Activated CD8-positive, alpha-beta memory T cell treated with anti-CD3 and anti-CD28 coated beads for 4 hours (primary cell): Measurements from ENCODE around the gene KIF11.
"Not testable (repeated sequence)": the region's sequence is repeated elsewhere in the genome, so short reads cannot be mapped to it uniquely, and the experiment has no call there.

Experiments
- DNase-seq, 2 donors: peaks; one replicate each; pipeline ENCODE4 v3.0.0-alpha.2; 2020; ENCODE audit warnings: low read depth in 2 of 2

Gene KIF11

GRCh38 chr10:92590623-92591549, 2.0 kb upstream of the KIF11 start:
- no peak for DNase-seq

DNA sequence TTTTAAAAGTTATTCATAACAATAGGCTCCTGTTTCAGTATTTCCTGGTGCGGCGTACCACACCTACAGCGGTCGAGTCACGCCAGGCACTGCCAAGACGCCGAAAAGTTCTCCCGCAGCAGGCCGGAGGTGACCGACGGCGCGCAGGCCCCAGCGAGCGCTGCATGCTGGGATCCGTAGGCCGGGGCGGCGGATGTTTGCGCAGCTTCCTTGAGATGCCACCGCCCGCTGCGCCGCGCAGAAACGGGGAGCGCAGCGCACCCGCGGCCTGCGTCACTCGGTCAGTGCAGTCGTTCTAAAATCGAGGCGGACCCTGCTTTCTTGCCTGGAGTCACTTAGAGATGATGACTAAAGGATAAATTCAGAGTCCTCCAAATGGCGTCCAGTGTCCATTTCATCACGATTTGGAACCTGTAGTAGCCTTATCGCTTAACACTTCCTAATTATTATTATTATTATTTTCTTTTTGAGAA, 1.3 kb upstream of the KIF11 start:
- DNase-seq, result peak; percentile 72 to 76

DNA sequence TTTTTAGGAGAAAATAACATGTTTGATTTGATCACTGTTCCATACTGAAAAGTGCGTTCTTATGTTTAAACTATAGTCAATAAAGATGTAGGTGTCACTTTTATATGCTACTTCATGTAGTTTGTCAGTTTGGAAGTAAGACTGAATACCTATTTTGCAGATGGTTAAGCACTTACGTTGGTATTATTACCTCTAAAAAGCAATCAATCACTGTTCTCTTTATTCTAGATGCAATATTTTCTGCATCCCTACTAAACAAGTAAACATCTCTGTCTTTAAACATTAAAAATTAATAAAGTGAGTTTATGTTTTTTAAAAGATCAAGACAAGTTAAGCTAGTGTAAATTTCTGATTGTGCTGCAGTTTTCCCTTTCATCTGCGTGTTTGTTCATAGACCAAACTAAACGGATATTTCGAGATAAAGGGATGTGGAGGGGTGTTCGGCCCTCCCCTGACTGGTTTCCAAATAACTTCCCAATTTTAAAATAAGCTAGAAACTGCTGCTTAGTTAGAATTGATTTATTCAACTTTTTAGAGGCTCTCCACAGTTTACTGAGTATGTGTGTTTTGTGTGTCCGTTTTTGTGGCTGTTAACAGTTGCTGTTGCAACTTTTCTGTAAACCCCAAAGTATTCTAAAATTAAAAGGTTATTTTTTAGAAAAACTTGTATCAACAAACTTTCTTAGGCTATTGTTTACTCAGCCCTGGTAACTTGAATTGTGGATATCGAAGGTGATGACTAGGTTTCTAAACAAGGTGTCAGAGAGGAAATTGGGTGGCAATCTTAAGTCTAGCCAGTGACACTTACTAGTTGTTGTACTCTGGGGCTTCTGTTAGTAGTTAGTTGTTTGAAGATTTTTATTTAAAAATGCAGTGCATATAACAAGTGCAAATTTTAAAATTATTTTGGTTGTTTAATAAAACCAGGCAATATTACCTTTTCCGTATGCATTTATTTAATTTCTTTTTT, 974 bp downstream of the KIF11 start:
- DNase-seq, result no peak

DNA sequence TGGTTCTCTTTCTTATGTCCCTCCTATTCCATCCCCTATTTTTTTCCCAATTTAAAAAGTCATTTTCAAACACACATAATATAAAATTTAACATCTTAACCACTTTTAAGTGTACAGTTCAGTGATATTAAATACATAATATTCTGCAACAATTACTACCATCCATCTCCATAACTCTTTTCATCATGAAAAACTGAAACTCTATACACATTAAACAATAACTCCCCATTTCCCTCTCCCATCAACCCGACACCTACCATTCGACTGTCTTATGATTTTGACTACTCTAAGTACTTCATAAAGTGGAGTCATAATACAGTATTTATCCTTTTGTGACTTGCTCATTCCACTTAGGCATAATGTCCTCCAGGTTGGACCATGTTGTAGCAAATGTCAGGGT, 2.6 kb downstream of the KIF11 start:
- no peak for DNase-seq

DNA sequence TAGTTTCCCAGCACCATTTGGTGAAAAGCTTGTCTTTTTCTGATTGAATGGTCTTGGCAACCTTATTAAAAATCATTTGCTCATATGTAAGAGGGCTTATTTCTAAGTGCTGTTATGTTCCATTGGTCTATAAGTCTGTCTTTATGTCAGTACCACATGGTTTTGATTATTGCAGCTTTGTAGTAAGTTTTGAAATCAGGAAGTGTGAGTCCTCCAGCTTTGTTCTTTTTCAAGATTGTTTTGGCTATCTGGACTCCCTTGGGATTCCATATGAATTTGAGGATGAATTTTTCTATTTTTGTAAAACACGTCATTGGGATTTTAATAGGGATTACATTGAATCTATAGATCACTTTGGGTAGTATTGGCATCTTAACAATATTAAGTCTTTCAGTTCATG, 5.4 kb downstream of the KIF11 start:
- no peak for DNase-seq

- no peak for DNase-seq
Observed at GRCh38 chr10:92604841-92605240, 11.9 kb downstream of the KIF11 start.

- no peak for DNase-seq
Observed at GRCh38 chr10:92615515-92615914, 22.6 kb downstream of the KIF11 start.

DNA sequence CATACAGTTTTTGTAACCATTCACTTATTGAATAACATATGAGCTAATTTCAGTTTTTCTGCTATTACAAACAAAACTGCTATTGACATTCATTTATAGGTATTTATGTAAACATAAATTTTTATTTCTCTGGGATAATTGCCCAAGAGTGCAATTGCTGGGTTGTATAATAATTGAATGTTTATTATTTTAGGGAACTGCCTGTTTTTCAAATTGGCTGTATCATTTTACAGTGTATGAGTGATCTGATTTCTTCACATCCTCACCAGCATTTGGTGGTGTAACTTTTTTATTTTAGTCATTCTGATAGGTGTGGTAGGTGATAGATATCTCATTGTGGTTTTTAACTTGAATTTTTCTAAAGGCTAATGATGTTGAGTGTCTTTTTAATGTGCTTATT, 26.4 kb downstream of the KIF11 start:
- no peak for DNase-seq

DNA sequence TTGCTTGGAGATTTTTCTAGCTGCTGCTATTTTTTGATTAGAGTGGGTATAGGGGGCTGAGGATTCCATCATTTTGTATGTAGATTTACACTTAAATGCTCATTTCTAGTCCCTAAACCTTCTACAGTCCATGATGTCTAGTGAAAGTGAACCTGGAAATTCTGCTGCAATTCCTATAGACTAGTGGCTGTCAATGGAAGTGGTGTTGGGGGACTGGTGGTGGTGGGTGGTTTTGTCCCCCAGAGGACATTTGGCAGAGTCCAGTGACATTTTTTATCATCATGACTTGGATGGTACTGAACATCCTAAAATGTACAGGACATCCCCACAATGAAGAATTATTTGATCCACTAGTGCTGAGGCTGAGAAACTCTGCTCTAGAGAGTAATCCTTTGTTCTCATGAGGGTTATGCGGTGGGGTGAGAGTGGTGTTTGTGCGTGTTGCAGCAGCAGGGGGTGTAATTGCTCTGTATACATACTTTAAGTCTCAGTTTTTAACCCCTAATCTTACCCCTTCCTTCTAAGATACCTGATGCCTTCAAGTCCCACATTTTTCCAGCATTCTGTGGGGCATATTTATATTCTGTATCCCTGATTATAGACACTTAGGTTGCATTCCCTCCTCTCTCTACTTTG, 35.0 kb downstream of the KIF11 start:
- DNase-seq, result no peak

- no peak for DNase-seq
Observed at GRCh38 chr10:92629945-92630344, 37.0 kb downstream of the KIF11 start.

- DNase-seq, result no peak
Observed at GRCh38 chr10:92638037-92638436, 45.1 kb downstream of the KIF11 start.

GRCh38 chr10:92640107-92640506, 47.2 kb downstream of the KIF11 start:
- DNase-seq, result no peak

- no peak for DNase-seq
Observed at GRCh38 chr10:92641492-92641891, 48.6 kb downstream of the KIF11 start.

DNA sequence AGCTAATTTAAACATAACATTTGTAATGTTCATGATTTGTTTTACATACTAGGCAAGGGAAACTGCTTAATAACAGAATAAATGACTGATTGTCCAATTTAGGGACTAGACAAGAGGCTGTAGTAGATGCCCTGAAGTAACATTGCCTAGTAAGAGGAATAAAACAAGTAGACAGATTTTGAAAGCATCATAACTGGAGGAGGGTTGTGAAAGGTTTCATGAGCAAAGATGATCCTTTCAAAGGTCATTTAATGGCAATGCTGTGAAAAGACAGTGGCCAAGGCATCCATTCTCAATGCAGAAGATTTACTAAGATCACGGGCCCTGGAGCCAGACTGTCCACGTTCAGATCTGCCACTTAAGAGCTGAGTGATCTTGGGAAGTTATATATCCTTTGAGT, 52.0 kb downstream of the KIF11 start:
- no peak for DNase-seq

GRCh38 chr10:92650864-92651263, 57.9 kb downstream of the KIF11 start:
- DNase-seq, result not testable (repeated sequence)

DNA sequence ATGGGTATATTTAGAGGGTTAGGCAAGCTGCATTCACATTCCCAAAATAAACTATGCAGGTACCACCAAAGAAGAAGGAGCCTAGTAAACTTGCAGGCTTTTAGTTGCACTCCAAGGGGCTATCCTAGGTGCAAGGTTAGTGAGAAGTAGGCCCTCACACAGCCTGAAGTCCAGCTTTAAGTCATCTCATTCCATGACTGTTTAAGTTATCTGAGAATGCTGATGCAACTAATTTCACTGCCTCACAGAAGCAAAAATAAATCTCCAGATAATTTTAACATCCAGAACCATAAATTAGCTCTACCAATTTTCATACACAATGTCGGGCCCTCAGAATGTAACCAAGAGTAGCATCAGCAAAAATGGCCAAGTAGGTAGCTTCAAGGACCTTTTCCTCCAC, 62.5 kb downstream of the KIF11 start:
- DNase-seq, result no peak

GRCh38 chr10:92656266-92656961, 63.5 kb downstream of the KIF11 start:
- DNase-seq, result no peak

GRCh38 chr10:92657024-92657423, 64.1 kb downstream of the KIF11 start:
- no peak for DNase-seq

- DNase-seq, result no peak
Observed at GRCh38 chr10:92662848-92663247, 69.9 kb downstream of the KIF11 start.

DNA sequence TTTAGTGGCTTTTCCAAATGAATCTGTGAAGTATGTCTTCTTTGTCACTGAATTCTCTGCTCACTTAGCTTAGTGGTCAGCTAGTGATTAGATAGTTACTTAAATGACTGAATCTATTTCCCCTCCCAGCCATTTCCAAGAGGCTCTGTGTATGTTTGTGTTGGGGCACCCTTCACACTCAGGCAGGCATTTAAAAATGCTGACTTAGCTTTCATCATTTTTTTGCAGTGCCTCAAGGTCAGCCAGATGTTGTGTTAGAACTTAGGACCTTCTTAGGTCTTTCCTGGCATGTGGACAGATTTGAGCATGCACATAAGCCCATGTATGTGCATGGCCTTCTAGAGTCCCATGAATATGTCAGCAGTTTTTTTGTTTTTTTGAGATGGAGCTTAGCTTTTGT, 71.4 kb downstream of the KIF11 start:
- no peak for DNase-seq

DNA sequence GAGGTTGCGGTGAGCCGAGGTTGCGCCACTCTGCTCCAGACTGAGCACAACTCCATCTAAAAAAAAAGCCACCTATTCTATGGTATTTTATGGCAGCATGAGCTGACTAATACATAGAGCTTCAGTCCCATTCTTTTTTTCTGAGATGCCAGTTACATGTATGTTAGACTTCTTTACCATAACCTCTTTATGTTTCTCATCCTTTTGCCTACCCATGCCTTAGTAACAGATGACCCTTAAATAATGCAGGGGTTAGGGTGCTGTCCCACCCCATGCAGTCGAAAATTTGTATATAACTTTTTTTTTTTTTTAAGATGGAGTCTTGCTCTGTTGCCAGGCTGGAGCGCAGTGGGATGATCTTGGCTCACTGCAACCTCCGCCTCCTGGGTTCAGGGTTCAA, 74.1 kb downstream of the KIF11 start:
- DNase-seq, result no peak
